DOHH2 (cell line): ENCODE measurements around the gene CHIC2.

ENCODE experiments used
- H3F3A ChIP-seq: fragments of 200-600 bp; sonication (generic), shearing (Covaris generic); 2 replicates; pipeline ENCODE4 v1.6.0; 2016; ENCODE audit warnings: antibody characterized with exemption, mild to moderate bottlenecking; ENCODE audit not compliant: control insufficient read depth, insufficient read depth
- H3K27ac ChIP-seq: fragments of 200-600 bp; sonication (generic); 2 replicates; pipeline ENCODE4 v1.5.1; 2014; ENCODE audit warnings: low read depth, mild to moderate bottlenecking, low read length, moderate library complexity
- H3K27me3 ChIP-seq: fragments of 200-600 bp; sonication (generic); 2 replicates; pipeline ENCODE4 v1.6.1; 2014; ENCODE audit warnings: mild to moderate bottlenecking, low read length, mixed read lengths; ENCODE audit not compliant: control insufficient read depth
- H3K36me3 ChIP-seq: fragments of 200-600 bp; sonication (generic); 2 replicates; pipeline ENCODE4 v1.6.1; 2014; ENCODE audit warnings: mild to moderate bottlenecking, low read length, moderate library complexity, mixed read lengths; ENCODE audit not compliant: control insufficient read depth
- H3K4me1 ChIP-seq: fragments of 200-600 bp; sonication (generic); 2 replicates; pipeline ENCODE4 v1.6.1; 2014; ENCODE audit warnings: mild to moderate bottlenecking, low read length, mixed read lengths; ENCODE audit not compliant: control insufficient read depth
- H3K4me2 ChIP-seq: fragments of 200-600 bp; sonication (generic); 2 replicates; pipeline ENCODE4 v1.6.0; 2014; ENCODE audit warnings: mild to moderate bottlenecking, low read length, moderate library complexity
- H3K4me3 ChIP-seq: fragments of 200-600 bp; sonication (generic); 2 replicates; pipeline ENCODE4 v1.5.1; 2014; ENCODE audit warnings: mild to moderate bottlenecking, low read length, mixed read lengths
- H3K79me2 ChIP-seq: fragments of 200-600 bp; sonication (generic); 2 replicates; pipeline ENCODE4 v1.6.1; 2014; ENCODE audit warnings: mild to moderate bottlenecking, low read length, mixed read lengths; ENCODE audit not compliant: control insufficient read depth
- H3K9me2 ChIP-seq: fragments of 200-600 bp; sonication (generic); replicated peaks from 2 replicates; pipeline ENCODE4 v1.6.1; 2014; ENCODE audit warnings: mild to moderate bottlenecking, low read length, mixed read lengths; ENCODE audit not compliant: control insufficient read depth
- H3K9me3 ChIP-seq: fragments of 200-600 bp; sonication (generic); 2 replicates; pipeline ENCODE4 v1.6.1; 2014; ENCODE audit warnings: antibody characterized with exemption, low read length, mixed read lengths; ENCODE audit not compliant: control insufficient read depth, insufficient read depth
- H4K20me1 ChIP-seq: fragments of 200-600 bp; sonication (generic); 2 replicates; pipeline ENCODE4 v1.6.0; 2014; ENCODE audit warnings: low read depth, mild to moderate bottlenecking, antibody characterized with exemption, low read length, moderate library complexity; ENCODE audit not compliant: control insufficient read depth, insufficient read depth
- EZH2phosphoT487 ChIP-seq: fragments of 200-600 bp; sonication (generic); IDR thresholded peaks from 2 replicates; pipeline ENCODE4 v1.6.1; 2017; ENCODE audit warnings: borderline replicate concordance, mild to moderate bottlenecking, antibody characterized with exemption, low read length, moderate library complexity, mixed read lengths
- TF ChIP-seq, protein P1 (sequence below): fragments of 200-600 bp; sonication (generic); IDR thresholded peaks from one replicate; pipeline ENCODE4 v1.5.1; 2014; ENCODE audit warnings: antibody characterized with exemption, mild to moderate bottlenecking, low read depth, low read length; ENCODE audit not compliant: poor library complexity, severe bottlenecking

The CHIC2 gene

DNA sequence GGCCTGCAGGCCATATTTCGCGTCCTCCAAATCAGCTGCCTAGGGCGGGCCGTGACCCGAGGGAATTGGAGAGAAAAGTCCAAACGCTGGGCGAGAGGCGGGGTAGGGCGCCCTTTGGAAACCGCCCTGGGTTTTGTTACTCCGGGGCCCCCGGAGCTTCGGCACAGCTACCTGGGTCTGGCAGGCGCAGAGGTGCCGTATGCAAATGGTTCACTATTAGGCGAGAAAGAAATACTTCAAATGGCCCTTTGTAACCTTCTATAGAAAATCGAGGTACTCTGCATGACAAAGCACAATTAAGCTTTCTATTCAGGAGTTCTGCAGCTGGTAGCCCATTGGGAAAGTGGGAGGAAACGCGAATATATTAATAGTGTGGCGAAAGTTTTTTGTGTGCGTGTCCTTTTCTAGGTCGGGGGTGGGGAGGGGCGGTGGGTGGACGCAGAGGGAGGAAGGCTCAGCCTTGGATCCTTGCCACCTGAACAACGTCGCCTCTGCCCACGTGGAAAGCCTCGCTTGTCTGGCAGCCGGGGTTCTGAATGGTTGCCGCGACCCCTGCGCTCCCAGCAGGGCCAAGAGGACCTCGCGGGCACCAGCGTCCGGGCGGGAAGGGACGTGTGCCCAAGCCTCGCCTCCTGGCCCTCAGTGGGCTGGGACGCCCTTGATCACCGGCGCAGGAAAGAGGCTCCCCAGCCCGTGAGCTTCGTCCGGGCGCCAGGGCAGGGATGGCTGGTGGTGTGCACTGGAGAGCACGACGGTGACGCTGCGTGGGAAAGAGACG lies 45.0 kb upstream of the CHIC2 start:
- H3K9me2 ChIP-seq: no peaks in the 10 kb centered on the region
- H3F3A ChIP-seq: no peaks in the 10 kb centered on the region
- no peak overlapping the region for H3K27ac ChIP-seq
- H3K36me3 ChIP-seq: no peaks in the 10 kb centered on the region
- peaks cover 11% of the 10 kb centered on the region; the same call in 1 of the 2 replicates for H3K4me1 ChIP-seq
- no peaks in the 10 kb centered on the region for H3K79me2 ChIP-seq
- no peaks in the 10 kb centered on the region for H4K20me1 ChIP-seq
- TF ChIP-seq, protein P1, sequence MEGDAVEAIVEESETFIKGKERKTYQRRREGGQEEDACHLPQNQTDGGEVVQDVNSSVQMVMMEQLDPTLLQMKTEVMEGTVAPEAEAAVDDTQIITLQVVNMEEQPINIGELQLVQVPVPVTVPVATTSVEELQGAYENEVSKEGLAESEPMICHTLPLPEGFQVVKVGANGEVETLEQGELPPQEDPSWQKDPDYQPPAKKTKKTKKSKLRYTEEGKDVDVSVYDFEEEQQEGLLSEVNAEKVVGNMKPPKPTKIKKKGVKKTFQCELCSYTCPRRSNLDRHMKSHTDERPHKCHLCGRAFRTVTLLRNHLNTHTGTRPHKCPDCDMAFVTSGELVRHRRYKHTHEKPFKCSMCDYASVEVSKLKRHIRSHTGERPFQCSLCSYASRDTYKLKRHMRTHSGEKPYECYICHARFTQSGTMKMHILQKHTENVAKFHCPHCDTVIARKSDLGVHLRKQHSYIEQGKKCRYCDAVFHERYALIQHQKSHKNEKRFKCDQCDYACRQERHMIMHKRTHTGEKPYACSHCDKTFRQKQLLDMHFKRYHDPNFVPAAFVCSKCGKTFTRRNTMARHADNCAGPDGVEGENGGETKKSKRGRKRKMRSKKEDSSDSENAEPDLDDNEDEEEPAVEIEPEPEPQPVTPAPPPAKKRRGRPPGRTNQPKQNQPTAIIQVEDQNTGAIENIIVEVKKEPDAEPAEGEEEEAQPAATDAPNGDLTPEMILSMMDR: no peak
- no peak for TF ChIP-seq EZH2phosphoT487
- no peak overlapping the region for H3K4me2 ChIP-seq
- H3K9me3 ChIP-seq: no peaks in the 10 kb centered on the region
- peaks cover 60% of the 10 kb centered on the region for H3K27me3 ChIP-seq
- no peak overlapping the region for H3K4me3 ChIP-seq

DNA sequence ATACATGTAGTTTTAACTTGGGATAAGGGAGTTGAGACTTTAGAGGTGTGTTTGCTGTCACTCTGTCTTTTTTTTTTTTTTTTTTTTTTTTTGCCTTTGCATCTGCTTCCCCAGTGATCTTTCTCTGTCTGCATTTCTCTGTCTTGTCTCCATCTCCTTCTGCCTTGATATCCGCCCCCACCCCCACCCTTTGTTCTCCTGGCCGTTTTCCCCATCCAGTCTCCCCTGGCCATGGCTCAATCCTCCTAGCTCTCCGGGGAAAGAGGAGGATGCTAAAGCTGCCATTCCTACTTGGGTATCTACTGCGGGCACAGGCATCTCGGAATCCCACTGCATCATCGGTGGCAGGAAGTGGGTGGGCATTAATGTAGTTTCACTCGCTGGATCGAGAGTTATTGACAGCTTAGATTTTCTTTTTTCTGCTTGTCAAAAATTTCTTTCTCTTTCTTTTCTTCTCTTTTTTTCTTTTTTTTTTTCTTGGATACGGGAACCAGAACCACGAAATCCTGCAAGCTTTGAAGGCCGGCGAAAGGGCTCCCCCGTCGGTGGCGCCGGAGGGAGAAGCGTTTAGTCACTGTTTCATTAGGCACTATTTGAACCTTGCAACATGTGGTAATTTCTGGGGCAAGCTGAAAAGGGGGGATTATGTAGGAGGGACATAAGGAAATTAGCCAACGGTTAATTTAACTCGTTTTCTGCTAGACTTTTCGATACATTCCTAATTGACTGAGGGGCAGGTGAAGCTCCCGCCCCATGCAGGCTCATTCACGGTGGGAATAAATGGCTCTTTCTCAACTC lies 43.7 kb upstream of the CHIC2 start:
- H3K27ac ChIP-seq: no peak overlapping the region
- no peaks in the 10 kb centered on the region for H3K9me3 ChIP-seq
- no peaks in the 10 kb centered on the region for H3K79me2 ChIP-seq
- H3K4me3 ChIP-seq: 0 out of 2 replicates have a peak overlapping the region, but pooled peaks have one; percentile 24
- H3F3A ChIP-seq: no peaks in the 10 kb centered on the region
- no peaks in the 10 kb centered on the region for H3K36me3 ChIP-seq
- no peaks in the 10 kb centered on the region for H4K20me1 ChIP-seq
- peaks cover 72% of the 10 kb centered on the region for H3K27me3 ChIP-seq
- H3K9me2 ChIP-seq: no peaks in the 10 kb centered on the region
- TF ChIP-seq EZH2phosphoT487: no peak
- TF ChIP-seq, protein P1: no peak
- peaks cover 14% of the 10 kb centered on the region for H3K4me1 ChIP-seq
- H3K4me2 ChIP-seq: peak overlapping the region; percentile 33

DNA sequence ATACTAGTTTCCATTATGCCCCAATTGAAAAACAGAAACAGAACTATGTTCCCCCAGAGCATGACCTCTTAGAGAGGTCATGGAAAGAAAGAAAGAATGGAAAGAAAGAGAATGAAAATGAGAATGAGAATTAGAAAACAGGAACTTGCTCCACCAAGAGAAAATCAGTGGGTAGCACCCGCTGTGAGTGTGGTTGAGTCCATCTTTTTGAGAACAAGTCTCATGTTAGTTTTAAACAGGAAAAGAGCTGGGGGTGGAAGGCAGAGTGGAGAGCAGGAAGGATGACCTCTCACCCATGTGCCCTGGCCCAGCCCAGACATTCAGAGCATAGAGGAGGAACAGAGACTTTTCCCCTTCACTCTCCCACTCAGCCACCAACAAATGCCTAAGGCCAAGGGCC lies 40.5 kb upstream of the CHIC2 start:
- H4K20me1 ChIP-seq: no peaks in the 10 kb centered on the region
- peaks cover 89% of the 10 kb centered on the region for H3K27me3 ChIP-seq
- H3K9me2 ChIP-seq: no peaks in the 10 kb centered on the region
- no peaks in the 10 kb centered on the region for H3K9me3 ChIP-seq
- H3K36me3 ChIP-seq: no peaks in the 10 kb centered on the region
- no peaks in the 10 kb centered on the region for H3K79me2 ChIP-seq
- no peak for TF ChIP-seq EZH2phosphoT487
- TF ChIP-seq, protein P1: no peak
- H3K4me2 ChIP-seq: no peak overlapping the region
- no peak overlapping the region for H3K27ac ChIP-seq
- H3K4me1 ChIP-seq: peaks cover 45% of the 10 kb centered on the region
- H3K4me3 ChIP-seq: no peak overlapping the region
- H3F3A ChIP-seq: no peaks in the 10 kb centered on the region; the same call in 1 of the 2 replicates
